COR-L47 (cell line): ENCODE data around the gene AASS.

Experiments used
- DNase-seq: peaks from one replicate; lab custom pipeline; 2025; lab: John Stamatoyannopoulos, UW

Gene AASS

DNA sequence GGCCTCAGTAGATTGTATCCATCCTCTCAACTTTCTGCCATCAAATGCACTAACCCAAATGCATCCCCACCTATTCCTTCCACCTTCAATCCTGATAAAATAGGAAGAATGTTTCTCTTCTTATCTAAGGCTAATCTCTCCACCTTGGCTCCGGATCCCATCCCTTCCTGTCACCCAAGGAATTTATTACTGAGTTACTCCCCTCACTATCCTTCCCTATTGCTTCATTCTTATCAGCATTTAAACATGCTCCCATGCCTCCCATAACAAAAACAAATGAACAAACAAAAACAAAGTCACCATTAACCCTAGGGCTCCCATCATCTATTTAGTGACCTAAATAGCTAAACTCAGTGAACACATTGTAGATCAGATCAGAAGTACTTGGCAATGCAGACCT is 25.3 kb downstream of the AASS start:
- no peak for DNase-seq

DNA sequence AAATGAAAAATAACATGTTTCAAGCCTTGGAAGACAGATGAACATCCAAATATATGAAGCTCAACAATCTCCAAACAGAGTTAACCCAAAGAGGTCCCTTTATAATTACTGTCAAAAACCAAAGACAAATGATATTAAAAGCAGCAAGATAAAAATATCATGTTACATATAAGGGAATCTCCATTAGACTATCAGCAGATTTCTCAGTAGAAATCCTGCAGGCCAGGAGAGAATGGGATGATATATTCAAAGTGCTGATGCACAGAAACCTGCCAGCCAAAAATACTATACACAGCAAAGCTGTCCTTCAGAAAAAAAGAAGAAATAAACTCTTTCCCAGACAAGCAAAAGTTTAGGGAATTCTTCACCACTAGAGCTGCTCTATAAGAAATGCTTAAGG is 41.0 kb downstream of the AASS start:
- DNase-seq: no peak

DNA sequence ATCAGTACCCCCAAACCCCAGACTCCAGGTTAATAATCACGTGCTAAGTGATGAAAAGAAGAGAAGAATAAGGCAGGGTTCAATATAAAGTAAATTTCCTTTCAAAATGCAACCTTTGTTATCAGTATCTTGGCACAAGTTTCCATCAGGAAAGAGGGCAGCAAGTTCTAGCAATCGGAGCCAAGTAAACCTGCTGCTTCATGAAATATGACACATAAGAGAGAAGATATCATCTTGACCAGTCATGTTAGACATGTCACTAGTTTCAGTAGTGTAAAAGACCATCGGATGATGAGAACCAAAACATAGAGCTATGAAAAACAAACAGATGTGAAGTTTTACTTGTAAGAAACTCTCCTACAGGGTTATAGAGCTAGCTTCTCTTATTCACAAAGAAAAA is 44.0 kb downstream of the AASS start:
- DNase-seq: no peak

DNA sequence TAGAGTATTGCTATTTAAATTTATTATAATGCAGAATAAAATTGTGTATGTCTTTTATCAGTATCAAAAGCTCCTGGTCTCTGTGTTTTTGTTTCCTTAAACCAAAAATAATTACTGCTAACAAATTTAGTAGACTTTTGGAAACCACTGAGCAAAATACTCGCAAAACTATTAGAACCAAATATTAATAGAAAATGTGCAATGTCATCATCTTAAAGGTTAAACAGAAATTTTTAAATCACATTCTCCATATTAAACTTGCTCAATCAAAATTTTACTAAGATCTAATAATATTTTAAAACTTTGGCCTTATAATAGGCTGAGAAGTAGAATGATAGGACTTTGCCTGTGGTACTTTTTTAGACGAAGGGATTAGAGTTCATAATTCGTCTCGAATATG is 48.4 kb downstream of the AASS start:
- no peak for DNase-seq

DNA sequence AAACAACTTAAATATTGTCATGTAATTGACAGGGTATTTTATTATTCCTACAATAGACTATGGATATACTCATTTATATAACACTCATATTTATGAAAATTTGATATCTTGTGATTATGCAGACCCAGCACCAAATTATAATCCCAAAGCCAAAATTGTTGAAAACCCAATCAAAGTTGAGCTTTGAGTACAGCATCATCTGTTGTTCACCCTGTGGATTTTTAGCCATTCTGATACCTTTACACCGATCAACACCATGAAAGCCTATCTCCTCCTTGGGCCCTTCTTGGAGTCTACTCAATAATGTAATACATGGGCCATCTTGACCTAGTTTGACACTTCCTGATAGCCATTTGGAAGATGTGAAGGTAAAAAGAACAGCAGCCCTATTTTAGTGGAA is 49.5 kb downstream of the AASS start:
- no peak for DNase-seq

DNA sequence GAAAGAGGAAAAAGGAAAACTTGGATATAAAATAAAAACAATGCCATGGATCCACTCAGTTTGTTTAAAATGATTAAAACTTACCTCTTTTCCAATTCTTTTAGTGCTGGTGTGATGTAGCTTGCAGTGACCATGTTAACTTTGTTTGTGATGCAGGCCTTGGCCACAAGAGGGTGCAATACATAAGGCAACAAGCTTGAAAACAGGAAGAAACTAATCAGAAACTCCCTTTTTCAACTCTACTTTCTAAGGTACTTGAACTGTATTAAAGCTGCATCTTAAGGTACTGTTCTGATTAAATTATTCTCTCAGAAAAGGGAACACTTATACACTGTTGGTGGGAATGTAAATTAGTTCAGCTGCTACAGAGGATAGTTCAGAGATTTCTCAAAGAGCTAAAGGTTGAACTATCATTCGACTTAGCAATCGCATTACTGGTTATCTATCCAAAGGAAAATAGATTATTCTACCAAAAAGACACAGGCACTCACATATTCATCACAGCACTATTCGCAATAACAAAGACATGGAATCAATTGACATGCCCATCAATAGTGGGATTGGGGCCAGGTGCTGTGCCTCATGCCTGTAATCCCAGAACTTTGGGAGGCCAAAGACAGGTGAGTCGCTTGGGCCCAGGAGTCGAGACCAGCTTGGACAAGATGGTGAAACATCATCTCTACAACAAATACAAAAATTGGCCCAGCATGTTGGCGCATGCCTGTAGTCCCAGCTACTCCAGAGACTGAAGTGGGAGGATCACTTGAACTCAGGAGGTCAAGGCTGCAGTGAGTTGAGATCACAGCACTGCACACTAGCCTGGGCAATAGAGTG is 50.9 kb downstream of the AASS start:
- DNase-seq: peak; percentile 60

DNA sequence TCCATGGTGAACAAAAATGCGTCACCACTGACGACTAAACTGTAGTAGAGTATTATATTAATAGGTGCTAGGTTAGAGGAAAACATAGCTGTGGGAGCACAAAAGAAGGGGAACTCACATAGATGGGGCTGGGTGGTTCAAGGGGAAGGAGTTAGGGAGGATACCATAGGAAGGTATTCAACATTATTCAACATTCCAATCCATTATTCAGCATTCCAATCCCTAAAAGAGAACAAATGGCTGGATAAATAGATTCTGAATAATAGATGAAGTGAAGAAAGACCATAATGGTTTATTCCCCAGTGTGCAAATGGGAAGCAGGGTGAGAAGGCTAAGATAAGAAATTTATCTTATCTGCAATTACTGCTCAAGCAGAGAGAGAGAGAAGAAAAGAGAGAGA is 61.4 kb downstream of the AASS start:
- no peak for DNase-seq

DNA sequence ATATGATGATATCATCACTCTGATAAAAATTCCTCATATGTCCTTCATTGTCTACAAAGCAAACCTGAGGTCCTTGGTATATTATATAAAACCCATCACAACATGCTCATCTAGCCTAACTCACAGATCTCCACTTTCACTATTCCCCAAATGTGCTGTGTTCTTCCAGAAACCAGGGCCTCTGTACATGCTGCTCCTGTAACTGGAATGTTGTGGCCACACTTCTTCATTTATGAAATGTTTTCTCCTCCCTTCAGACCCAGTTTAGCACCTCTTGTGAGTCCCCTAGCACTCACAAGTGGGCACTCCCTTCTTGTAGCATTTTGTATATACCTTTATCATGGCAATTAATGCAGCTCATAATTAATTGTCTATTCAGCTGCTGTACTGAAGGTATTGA is 61.9 kb downstream of the AASS start:
- no peak for DNase-seq

DNA sequence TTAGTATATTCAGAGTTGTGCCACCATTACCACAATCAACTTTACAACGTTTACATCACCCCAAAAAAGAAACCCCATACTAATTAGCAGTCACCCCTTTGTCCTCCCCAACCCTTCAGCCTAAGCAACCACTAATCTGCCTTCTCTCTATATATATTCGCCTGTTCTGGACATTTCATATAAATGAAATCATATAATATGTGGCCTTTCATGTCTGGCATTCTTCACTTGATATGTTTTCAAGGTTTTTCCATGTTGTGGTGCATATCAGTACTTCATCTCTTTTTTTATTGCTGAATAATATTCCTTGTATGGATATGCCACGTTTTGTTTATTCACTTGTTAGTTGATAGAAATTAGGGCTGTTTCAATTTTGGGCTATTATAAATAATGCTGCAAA is 70.4 kb downstream of the AASS start:
- DNase-seq: no peak

DNA sequence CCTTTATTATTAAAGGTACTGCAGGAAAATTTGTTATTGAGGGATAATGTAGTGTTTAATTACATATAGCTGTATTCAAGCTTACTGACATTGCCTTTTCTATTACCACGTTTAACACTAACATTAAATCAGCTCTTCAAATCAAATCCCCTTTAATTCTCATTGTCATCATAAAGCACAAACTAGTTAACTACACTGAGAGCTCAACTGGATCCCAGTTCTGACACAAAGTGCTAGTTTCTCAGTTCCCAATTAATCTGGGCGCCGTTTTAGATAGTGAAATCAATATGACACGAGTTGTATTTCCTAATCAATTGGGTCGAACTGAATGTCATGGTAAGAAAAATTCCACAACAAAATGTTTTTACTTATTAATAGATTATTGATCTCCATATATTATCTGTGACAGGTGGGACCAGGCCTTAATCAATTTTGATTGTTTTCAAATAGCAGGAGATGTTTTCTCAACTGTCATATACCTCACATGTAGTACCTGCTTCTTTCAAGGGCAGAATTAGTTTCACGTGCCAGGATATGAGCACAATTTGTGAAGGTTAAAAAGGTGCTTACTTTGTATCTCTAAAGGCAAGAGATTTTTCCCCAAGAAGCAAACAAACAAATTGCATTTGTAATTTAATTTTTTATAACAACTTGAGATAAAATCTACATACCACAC is 71.0 kb downstream of the AASS start:
- DNase-seq: no peak

DNA sequence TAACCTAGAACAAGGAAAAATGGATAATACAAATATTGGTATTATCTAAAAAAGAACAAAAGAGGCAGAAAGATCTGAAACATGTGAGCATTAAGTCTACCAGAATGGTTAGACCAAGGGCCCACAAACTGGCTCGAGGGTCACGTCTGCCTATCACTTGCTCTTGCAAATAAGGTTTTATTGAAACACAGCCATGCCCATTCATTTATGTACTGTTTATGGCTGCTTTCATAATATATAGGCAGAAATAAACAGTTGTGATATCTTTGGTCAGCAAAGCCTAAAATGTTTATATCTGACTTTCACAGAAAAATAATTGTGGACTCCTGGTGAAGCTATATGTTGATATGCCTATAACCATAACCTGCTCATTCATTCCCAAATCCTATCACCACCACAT is 71.8 kb downstream of the AASS start:
- DNase-seq: no peak

DNA sequence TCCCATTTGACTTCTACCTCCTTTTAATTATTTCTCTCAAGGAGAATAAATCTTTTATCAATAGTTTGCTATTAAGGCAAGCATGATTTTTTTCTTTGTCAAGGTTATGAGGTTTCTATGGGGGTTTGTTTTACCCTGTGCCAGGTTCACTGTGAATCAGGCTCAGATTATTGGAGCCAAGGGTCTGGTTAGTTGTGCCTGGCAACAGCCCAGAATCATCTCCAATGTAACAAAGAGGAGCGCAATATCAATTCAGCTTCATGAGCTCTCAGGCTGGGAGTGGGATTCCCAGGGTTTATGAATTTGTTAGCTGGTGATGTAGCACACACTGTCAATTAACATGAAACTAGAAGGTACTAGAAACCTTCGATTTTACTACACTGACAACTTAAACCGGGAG is 73.2 kb downstream of the AASS start:
- no peak for DNase-seq

DNA sequence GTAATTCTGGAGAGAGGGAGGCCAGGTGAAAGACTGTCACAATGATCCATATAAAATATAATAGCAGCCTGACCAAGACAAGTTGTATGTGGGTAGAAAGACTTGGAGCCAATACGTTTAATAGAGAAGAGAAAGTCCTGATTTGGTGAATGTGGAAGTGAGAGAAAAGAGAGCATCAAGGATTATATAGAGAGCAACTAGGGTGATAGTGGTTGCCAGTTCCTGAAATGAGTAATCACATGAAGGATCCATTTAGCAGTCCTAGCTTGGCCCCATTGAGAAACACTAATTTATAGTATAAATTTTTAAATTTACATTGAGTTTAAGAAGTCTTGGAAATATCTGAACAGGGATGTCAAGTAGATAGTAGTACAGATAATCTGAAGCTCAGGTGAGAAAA is 74.0 kb downstream of the AASS start:
- no peak for DNase-seq

DNA sequence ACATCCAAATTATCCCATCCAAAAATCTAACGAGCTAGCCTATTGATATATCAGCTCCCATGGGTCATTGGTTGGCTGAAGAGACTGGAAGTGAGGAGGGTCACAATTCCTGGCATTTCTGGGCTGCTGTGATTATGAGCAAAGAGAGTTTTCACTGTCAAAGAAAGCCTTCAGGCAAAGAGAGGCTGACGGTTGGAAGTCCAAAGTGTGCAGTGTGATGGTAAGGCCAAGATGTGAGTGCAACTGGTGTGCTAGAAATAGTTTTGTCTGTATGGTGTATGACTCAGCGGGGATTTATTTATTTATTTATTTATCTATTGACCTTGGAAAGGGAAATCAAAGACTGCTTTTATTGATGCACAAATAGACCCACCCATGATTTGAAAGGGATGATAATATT is 75.0 kb downstream of the AASS start:
- no peak for DNase-seq

DNA sequence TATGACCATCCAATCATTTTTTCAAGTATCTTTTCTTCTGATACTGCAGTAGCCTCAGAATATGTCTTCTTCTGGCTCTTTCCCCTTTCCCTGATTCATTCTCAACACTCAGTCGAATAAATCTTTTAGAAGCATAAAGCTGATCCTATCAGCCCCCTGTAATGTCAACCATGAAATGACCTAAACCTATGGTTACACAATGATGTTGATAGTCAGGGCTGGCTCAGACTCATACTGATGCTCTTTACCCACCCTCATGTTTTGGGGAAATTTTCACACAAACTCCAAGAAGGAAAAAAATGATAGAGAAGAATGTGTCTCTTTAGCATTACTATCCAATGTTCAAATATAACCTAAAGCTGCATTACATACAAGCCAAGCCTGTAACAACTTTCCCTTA is 76.0 kb downstream of the AASS start:
- no peak for DNase-seq

DNA sequence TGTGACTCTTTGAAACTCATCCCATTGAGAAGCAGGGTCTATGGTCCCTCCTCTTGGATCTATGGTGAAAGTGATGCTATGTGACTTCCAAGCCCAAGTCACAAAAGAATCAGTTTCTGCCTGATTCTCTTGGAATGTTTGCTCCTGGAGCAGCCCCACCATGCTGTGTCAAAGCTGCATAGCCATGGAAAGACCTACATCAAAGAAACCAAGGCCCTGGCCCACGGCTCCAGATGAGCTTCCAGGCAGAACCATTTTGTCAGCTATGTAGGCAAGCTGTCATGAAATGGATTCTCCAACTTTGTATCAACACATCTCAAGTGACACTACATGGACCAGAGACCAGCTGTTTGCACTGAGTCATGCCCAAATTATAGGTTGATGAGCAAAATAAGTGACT is 77.0 kb downstream of the AASS start:
- no peak for DNase-seq

DNA sequence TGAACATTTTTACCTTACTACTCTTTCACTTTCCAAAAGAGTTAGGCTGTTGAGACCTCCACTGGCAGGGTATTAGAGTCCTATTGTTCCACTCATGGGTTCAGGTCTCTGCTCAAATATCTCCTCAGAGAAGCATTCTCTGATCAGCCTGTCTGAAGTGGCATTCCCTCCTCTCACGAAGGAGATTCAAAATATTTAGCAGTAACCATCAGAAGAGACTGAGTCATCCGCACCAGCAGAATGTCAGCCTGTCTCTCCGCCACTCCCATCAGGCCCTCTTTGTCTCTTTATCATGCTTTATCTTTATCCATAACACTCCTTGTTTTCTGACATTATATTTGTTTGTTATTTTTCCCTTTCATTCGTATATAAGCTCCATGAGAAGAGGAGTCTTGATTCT is 79.1 kb downstream of the AASS start:
- no peak for DNase-seq

DNA sequence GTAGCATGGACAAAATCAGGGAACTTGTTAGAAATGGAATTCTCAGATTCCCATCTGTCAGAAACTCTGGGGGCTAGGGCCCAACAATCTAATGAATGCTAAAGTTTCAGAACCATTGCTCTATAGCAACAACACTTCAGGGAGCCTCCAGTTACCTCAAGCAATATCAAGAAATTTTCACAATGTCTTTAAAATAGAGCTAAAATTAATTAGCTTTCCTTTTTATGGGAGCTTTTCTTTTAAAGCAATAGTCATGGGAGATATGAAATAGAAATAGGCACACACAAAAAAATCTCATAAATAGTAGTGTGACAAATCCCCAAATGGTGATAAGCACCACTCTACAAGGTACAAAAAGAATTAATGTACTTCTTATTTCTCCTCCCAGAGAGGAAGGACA is 80.9 kb downstream of the AASS start:
- DNase-seq: no peak

DNA sequence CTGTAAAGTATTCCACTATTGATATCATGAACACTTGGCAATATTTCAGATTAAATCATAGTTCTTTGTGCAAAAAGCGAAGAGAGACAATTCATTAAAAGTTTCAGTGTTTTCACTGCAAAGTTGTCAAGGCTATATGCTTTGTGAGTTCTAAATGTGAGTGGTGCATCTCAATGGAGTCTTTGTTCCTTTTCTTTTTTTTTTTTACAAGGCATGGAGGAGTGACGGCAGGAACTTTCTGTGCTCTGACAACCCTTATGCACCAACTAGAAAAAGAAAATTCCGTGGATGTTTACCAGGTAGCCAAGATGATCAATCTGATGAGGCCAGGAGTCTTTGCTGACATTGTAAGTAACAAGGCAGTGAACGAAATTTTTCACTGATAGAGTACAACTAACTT is 84.5 kb downstream of the AASS start:
- DNase-seq: no peak

DNA sequence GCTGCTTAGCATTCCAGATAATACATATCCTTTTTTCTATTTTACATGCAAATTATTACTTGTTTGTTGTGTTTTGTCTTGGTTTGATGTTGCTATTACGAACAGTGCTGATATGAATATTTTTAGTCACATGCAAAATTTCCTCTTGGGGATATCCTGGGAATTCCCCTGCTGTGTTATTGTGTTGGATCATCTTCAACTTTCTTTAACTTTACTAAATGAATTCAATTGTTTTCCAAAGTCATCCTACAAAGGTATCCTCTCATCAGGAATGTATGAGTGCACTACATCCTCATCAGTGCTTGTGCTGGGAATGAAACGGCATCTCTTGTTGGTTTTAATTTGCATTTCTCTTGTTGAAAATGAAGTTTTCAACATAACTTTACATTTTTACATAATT is 87.1 kb downstream of the AASS start:
- no peak for DNase-seq

DNA sequence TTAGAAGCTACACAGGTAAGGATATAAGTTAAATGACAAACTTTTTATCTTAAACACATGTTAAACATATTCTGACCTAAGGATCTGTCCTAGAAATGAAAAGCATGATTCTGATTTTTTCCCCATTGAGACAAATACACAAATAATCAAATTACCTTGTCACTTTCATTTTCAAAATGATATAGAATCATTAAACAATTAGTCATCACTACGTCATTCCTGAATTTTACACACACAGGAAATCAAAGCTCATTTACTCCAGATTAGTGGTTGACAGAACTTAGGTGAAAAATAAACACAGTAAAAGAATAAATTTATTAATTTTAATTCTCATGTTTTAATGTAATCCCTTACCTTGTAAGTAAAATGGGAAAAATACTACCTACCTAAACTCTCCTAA is 89.0 kb downstream of the AASS start:
- DNase-seq: no peak

DNA sequence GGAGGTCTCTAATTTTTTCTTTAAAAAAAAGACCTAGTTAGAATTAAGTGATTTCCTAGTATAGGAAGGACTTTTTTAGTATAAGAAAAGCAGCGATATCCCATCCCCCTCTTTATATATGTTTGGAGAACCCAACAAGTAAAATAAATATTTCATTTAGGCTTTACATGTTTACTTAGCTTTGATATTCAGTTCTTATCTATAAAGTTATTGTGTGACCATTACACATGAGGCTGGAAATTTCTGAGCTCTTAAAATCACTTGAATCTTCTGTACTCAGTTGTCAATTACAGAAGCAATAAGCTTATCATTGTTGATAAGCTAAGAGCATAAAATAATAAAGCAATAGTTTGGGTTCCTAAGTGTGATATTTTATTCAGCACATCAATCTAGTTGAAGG is 89.7 kb downstream of the AASS start:
- no peak for DNase-seq

DNA sequence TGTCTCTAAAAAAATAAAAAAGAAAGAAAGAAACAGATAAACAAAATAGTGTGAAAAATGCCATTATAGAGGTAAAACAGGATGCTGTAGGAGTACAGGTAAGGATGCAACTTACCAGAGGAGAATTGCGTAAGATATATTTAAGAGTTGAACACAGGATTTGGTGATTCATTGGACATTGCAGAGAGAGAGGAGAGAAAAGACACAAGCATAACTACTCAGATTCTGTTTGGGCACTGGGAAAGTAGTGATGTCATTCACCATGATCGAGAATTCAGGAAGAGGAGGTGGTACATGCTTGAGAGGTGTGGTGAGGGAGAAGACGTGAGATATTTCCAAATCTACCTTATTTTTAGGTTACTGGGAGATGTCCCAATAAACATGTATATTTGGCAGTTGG is 97.6 kb downstream of the AASS start:
- DNase-seq: no peak

DNA sequence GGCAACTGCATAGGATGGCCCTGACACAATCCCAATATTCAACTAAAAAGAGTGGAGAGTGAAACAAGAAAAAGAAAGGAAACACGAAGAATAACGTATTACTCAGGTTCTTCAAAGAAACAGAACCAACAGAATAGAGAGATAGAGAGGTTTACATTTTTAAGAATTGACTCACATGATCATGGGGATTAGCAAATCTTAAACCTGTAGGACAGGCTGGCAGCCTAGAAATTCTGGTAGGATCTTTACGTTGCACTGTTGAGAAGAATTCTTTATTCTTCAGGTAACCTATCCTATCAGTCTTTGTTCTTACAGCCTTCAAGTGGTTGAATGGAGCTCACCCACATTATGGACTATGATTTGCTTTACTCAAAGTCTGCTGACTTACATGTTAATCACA is 103.9 kb downstream of the AASS start:
- no peak for DNase-seq
